Nephron (organoid): ENCODE results near the gene SMPD3.
A peak's percentile ranks its signal among the peaks of the same experiment; 100 is the strongest.

Source experiments
- H3K27ac Mint-ChIP-seq, 3 experiments: 2 replicates each; pipeline ENCODE4 v1.8.0; 2020; ENCODE audit warnings: mixed read lengths in 3 of 3, mild to moderate bottlenecking in 2 of 3, moderate library complexity in 1 of 3
- H3K27me3 Mint-ChIP-seq: 2 replicates; pipeline ENCODE4 v1.8.0; 2021; ENCODE audit warnings: low read depth, mild to moderate bottlenecking, moderate library complexity, mixed read lengths
- H3K36me3 Mint-ChIP-seq: 2 replicates; pipeline ENCODE4 v1.8.0; 2020; ENCODE audit warnings: low read depth, mixed read lengths
- H3K4me1 Mint-ChIP-seq: 2 replicates; pipeline ENCODE4 v1.8.0; 2020; ENCODE audit warnings: mixed read lengths
- H3K4me3 Mint-ChIP-seq, 3 experiments: 2 replicates each; pipeline ENCODE4 v1.8.0; 2020; ENCODE audit warnings: mild to moderate bottlenecking in 3 of 3, mixed read lengths in 3 of 3, moderate library complexity in 2 of 3
- H3K9me3 Mint-ChIP-seq: 2 replicates; pipeline ENCODE4 v1.8.0; 2020; ENCODE audit warnings: mixed read lengths
- TF ChIP-seq, protein P1 (sequence below), 3 experiments: fragments of 200-600 bp; sonication (generic); IDR thresholded peaks; one replicate each; pipeline ENCODE4 v1.5.0; 2021; ENCODE audit warnings: antibody characterized with exemption in 3 of 3; ENCODE audit not compliant: unreplicated experiment in 3 of 3

SMPD3 gene

DNA sequence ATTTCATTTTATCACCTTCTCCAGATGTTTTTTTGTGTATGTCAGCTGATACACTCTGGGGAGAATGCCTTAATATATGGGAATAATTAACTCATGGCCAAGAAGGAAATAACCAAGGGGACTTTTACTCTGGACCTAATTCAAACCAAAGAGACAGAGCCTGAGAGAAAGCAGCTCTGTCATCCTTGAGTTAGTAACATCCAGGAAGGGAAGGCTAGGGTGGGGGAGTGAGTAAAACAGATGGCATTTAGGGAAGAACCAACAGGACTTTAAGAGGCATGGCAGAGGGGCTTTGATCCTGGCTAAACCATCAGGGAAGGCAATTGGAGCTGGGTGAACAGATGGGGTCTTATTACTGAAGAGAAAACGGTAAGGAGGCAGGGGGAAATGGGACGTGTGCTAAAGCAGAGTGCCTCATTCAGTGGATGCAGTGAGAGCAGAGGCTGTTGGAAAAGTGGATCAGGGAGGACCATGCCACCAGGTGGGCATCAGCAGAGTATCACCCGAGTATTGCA lies 2.5 kb upstream of the SMPD3 start:
- Mint-ChIP-seq H3K36me3 (no peaks in the 10 kb centered on the region), H3K4me3 (peak overlapping the region in 1 of 3 experiments; percentile 50), H3K9me3 (no peaks in the 10 kb centered on the region), H3K27ac (no peak overlapping the region), H3K27me3 (peaks cover 22% of the 10 kb centered on the region), H3K4me1 (peaks cover 5% of the 10 kb centered on the region)
- TF ChIP-seq, protein P1, sequence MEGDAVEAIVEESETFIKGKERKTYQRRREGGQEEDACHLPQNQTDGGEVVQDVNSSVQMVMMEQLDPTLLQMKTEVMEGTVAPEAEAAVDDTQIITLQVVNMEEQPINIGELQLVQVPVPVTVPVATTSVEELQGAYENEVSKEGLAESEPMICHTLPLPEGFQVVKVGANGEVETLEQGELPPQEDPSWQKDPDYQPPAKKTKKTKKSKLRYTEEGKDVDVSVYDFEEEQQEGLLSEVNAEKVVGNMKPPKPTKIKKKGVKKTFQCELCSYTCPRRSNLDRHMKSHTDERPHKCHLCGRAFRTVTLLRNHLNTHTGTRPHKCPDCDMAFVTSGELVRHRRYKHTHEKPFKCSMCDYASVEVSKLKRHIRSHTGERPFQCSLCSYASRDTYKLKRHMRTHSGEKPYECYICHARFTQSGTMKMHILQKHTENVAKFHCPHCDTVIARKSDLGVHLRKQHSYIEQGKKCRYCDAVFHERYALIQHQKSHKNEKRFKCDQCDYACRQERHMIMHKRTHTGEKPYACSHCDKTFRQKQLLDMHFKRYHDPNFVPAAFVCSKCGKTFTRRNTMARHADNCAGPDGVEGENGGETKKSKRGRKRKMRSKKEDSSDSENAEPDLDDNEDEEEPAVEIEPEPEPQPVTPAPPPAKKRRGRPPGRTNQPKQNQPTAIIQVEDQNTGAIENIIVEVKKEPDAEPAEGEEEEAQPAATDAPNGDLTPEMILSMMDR (IDR thresholded peaks at IDR 0.05; ENCODE audit: unreplicated experiment in 3 of 3), result no peak

DNA sequence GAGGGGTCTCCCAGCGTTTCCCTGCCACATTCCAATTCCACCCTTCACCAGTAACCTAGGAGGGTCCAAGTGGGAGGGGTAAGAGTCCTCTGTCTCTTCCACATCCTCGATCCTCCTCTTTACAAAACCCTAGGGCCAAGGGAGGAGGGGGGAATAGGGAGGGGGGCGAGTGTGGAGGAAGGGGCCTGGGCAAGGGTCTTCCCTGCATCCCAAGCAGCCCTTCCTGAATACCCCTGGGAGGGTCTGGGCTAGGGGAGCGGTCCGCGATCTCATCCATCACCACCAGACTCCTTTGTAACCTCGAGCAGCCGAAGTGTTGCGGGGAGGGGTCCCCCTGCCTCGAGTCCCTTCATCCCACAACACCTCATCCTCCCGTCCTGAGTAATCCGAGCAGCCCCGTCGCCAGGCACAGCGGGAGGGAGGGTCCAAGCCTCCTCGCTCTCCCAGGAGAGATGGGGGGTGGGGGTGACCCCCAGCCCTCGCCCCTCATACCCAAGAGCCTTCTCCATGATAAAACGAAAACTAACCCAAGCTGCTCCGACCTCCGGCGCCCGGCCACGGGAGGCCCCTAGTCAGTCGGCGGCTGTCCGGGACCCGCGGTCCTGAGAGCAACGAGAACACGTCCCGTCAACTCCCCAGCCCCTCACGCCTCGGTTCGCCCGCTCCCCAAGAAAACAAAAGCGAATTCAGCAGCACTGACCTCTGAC lies 502 bp downstream of the SMPD3 start:
- Mint-ChIP-seq H3K27ac (no peak overlapping the region), H3K36me3 (no peaks in the 10 kb centered on the region), H3K4me1 (peaks cover 5% of the 10 kb centered on the region), H3K4me3 (peak overlapping the region; percentile 30 to 73 (median 35)), H3K9me3 (no peaks in the 10 kb centered on the region), H3K27me3 (peaks cover 40% of the 10 kb centered on the region)
- TF ChIP-seq, protein P1 (IDR thresholded peaks at IDR 0.05; ENCODE audit: unreplicated experiment in 3 of 3), result no peak

DNA sequence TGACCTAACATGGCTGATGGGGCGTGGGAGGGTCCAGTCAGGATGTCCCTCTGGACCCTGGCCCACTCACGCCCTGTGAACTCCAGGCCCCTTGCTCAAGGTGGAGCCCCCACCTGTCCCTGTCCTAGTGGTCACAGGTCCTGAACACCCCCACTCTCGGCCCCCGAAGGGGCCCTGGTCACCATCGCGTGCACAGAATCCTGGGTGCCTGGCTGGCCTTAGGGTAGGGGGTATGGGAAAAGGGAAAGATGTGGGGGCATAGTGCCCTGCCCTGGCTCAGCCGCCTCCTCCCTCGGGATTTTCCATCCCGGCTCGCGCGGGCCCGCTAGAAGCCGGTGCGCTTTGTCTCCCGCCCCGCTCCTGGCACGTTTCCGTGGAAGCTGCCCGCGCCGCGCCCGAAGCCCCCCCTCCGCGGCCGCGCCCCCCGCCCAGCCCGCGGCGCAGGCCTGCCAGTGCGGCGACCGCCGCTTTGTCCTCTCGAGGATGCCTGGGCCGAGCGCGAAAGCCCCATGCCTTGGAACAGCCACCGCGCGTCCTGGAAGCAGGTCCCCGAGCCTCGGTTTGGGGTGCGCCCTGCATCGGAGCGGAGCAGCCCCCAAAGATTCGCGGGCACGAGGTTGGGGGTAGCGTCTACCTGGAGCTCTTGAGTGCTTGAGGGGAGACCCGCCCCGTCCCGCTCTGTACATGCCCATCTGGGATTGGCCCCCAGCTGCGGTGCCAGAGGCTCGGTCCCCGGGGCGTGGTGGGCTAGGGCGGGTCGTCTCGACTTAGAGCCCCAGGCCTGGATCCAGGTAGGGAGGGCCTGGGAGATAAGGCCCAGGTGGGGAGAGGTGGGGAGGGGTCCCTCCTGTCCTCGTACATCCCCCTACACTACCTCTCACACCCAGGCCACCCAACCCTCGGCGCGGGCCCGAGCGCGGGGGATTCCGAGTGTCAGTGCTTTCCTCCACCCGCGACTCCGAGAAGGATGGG lies 1.3 kb downstream of the SMPD3 start:
- peaks cover 47% of the 10 kb centered on the region for H3K27me3 Mint-ChIP-seq
- no peaks in the 10 kb centered on the region for H3K9me3 Mint-ChIP-seq
- TF ChIP-seq, protein P1 (IDR thresholded peaks at IDR 0.05; ENCODE audit: unreplicated experiment in 3 of 3), result no peak
- H3K36me3 Mint-ChIP-seq, result no peaks in the 10 kb centered on the region
- H3K27ac Mint-ChIP-seq, result no peak overlapping the region
- peak overlapping the region; percentile 19 to 55 (median 45) for H3K4me3 Mint-ChIP-seq
- peaks cover 5% of the 10 kb centered on the region for H3K4me1 Mint-ChIP-seq

DNA sequence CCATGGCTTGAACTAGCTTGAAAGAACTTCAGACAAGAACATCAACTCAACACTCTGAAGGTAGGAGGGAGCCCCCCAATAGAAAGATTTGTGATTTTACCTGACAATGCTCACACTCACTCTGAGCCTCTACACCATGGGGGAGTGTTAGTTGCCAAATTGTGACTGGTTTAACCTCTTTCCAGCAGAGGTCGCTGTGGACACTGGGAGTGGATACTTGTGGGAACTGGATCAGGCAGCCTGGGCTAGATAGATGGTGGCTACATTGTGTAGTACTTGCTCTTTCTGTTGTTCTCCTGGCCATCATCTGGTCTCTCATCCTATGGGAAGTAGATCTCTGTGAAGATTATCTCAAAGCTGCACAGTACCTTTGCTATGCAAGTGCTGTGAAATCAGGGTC lies 2.9 kb downstream of the SMPD3 start:
- Mint-ChIP-seq H3K9me3 (no peaks in the 10 kb centered on the region), H3K36me3 (no peaks in the 10 kb centered on the region), H3K4me3 (no peak overlapping the region), H3K27ac (no peak overlapping the region), H3K4me1 (peaks cover 5% of the 10 kb centered on the region), H3K27me3 (peaks cover 50% of the 10 kb centered on the region)
- TF ChIP-seq, protein P1 (IDR thresholded peaks at IDR 0.05; ENCODE audit: unreplicated experiment in 3 of 3), result peak in 1 of 3 experiments; percentile 26

DNA sequence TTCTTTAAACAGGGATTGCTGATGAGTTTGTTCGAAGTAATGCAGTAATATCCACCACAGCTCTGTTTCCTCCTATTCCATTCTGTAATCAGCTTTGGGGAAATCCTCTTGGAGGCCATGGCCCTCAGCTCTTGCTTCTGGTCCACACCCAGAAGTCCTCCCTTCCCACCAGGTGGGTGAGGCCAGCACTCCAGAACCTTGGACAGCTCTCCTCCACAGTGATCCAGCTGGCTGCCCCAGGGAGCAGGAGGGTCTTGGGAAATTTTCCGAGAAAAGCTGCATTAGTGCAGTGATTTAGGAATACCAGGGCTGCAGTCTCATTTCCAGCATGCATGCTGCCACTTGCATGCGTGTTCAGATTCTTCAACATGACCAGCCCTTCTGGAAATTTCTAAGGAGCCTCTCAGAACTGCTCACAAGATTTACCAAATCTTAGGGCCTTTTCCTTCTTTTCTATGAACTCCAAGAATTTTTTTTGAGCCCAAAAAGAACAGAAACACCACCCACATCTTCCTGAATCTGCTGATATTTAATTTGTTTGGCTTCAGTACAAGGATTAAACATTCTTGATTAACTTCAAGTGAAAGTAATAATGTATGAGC lies 4.2 kb downstream of the SMPD3 start:
- TF ChIP-seq, protein P1 (IDR thresholded peaks at IDR 0.05; ENCODE audit: unreplicated experiment in 3 of 3), result no peak
- H3K36me3 Mint-ChIP-seq, result no peaks in the 10 kb centered on the region
- peaks cover 60% of the 10 kb centered on the region for H3K27me3 Mint-ChIP-seq
- no peak overlapping the region for H3K4me3 Mint-ChIP-seq
- no peak overlapping the region for H3K27ac Mint-ChIP-seq
- no peaks in the 10 kb centered on the region for H3K9me3 Mint-ChIP-seq
- H3K4me1 Mint-ChIP-seq, result peaks cover 5% of the 10 kb centered on the region
